Sciatic nerve (tissue), 2 donors: ENCODE results near the gene INPP4A. TPM values are rescaled to one million over a fixed set of nuclear protein-coding genes. Genes with fewer than 3 reads are reported as not detected.

Experiments
- ATAC-seq: fragments of 200-7000 bp; cut with Tn5 transposase; one replicate; pipeline ENCODE4 v1.9.1; 2020; ENCODE audit warnings: mild to moderate bottlenecking, moderate library complexity
- DNase-seq: peaks from one replicate; pipeline ENCODE4 v3.0.0-alpha.2; 2020; ENCODE audit warnings: low spot score
- intact Hi-C: fragments of 100-400 bp; cut with DNase I; formaldehyde crosslinking; loops from one replicate; pipeline ENCODE4 v1.14.2; 2022
- total RNA-seq: library from RNA; stranded (reverse); fragmentation: NEBNext Ultra II Directional; extraction: Animal tissue kit (Norgen Biotek cat#: 25700); gene quantifications from one replicate; pipeline ENCODE4 v1.2.1, GENCODE V29; 2021
- donor health status: DM: no; HTN: no; CAD: no.
- donor health status: DM: no; HTN: no; CAD: no.

INPP4A gene
- total RNA-seq, 1 donor from 2014 or later = 29.8 TPM

DNA sequence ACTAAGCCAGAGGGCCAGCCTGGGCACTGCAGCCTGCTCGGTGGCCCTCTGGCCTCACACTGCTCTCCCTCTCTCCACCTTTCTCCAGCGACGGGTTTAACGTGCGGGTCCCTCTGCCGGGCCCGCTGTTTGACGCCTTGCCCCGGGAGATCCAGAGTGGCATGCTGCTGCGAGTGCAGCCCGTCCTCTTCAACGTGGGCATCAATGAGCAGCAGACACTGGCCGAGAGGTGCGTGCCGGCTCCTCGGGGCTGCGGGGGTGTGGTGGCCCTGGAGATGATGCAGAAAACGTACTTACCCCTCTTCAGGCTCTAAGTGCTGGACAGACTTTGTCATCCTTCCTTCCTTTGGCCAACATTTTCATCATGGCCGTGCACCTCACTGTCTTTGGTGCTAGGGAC lies 121.3 kb downstream of the INPP4A start:
- intact Hi-C loops = no loop called here
- no peak for DNase-seq

DNA sequence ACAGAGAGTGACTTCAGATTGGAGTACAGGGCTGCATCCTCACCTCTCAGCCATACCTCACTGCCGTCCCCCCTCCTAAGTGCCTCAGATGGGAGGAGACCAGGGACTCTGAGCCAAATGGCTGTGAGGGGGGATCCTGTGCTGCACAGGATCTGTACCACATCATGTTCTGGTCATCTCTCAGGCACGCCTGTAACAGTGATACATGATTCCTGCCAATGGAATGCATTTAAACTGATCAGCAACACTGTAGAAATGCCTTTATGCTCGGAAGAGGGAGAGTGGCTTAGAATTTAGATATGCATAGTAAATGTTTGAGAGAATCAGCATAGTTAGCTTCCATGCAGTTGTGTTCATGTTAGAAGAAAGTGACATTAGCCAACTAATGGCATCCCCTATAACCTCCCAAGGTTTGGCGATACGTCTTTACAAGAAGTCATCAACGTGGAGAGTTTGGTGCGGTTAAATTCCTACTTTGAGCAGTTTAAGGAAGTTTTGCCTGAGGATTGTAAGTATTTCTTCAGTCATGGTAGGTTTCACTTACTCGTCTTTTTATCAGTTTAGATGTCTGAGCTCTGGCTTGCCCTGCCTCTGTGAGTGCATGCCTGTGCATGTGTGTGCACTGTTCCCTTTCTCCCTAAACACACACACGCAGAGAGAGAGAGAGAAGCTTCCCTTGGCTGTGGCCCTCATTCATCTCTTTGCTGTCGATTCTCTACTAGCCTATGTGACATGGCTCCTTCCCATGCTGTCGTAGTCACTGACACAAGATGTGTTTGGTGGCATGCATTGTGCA lies 123.7 kb downstream of the INPP4A start:
- intact Hi-C loops = no loop called here
- ATAC-seq = no peak
- no peak for DNase-seq

More for the DNA sequence above, 121.3 kb downstream of the INPP4A start:
- ATAC-seq = no peak

DNA sequence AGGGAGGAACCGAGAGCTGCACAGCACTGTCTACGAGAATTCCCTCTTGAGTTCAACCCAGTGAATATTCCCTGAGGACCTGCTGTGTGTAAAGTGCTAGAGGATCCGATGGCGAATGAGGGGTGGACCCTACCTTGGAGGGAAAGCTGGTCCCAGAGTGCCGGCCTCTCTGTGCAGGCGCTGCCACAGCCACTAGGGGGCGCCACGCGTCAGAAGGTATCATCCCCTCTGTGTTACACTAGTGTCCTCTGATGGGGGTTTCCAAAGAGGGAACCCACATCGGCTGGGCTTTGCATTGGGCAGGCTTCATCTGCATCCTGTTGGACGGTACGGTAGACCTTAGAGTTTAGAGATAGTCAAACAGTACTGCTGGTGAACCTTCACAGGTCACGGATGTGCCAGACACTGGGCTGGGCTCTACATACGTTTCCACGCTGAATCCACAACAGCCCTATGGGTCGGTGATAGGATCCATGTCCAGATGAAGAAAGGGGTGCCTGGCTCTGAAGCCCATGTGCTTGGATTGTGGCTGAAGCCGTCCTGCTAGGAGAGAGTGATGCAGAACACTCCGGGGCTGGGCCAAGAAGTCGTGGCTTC lies 124.6 kb downstream of the INPP4A start:
- intact Hi-C loops = no loop called here
- DNase-seq (peak; percentile 80), ATAC-seq (peak; percentile 35)

DNA sequence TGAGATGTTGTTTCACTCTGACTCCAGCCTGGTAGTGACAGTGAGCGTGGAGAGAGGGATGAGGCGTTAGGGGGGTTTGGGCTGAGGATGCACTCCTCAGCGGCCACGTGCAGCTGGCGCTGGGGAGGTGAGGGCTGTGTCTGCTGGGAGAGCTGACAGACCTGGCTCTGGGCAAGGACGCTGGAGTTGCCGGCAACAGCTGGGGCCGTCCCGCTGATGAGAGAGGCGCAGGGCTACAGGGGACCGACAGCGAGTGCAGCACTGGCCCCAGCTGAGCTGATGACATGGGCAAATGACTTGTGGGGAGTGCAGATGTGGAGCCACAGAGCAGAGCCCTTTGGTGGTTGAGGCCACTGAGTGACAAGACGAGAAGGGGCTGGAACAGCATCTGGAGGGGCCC lies 125.3 kb downstream of the INPP4A start:
- ATAC-seq (no peak), DNase-seq (no peak)
- intact Hi-C loops = no loop called here

DNA sequence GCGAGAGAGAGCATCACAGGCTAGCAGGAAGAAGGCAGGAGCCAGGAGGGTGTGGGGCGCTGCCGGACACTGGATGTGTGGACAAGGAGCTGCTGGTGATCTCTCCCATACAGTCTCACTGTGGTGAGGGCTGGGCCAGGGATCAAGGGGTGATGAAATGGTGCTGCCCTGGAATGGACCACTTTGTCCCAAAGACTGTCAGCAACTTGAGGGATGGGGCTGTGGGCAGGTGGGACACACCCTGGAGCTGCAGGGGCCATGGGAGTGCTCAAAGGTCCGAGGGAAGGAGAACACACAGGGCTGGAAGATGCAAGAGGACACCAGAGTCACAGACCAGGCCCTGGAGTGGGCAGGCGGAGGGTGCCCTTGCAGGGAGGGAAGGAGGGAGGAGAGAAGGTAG lies 125.7 kb downstream of the INPP4A start:
- ATAC-seq (no peak), DNase-seq (no peak)
- intact Hi-C loops = no loop called here

DNA sequence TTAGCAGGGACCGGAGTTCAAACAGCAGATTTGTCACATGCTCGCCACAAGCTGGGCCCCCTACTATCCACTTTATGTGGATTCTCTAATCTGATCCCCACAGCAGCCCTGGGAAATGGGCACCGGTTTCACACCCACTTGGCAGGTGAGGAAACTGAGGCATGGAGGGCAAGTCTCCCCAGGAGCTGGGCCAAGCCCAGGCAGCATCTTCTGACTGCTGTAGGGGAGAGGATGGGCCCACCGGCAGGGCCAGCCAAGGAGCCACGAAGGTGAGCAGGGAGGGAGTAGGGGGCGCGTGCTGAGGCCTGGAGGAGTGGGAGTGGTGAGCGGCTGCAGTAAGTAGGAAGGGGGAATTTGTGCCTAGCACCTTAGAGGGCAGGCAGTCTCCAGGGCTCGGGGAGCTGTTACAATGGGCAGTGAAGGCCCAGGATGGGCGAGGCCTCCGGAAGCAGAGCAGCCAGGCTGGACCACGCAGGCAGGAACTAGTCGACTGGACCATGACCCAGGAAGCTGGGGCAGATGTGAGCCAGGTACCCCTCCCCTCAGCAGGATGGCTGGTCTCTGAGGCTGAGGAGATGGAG lies 126.6 kb downstream of the INPP4A start:
- intact Hi-C loops = no loop called here
- no peak for ATAC-seq

DNA sequence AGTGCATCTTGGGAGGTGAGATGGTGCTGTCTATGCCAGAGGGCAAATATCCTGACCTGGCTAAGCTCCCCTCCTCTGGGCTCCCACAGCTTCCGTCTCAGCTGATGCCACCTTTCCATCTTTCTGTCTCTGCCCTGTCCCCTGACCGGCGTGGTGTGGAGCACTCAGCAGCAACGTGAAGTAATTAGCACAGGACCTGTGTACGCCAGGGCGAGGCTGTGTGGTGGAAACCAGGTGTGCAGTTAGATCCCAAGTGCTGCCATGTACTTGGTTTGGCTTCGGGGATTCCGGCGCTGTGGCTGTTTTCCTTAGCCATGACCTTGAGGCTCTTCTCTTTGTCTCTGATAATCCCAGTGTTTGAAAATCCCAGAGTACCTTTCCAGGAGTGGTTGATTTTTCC lies 127.1 kb downstream of the INPP4A start:
- DNase-seq (no peak), ATAC-seq (no peak)
- intact Hi-C loops = no loop called here

More for the DNA sequence above, 126.6 kb downstream of the INPP4A start:
- DNase-seq = no peak

DNA sequence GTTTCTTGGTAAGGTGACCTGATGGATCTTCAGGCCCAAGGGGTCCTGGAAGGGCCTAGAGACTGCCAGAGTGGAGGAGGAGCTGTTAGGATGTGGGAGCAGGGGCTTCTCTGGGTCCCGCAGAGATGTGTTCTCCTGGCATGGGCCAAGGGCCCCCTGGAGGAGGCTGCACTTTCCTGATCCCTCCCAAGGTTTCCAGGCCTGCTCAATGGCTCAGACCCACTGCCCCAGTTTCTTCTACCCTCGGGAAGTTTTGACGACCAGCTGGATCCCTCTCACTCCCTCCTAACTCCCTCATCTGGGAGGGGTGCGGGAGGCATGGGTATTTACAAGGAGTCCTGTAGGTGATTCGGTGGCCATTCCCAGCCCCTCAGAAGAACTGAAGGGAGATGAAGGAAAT lies 127.6 kb downstream of the INPP4A start:
- intact Hi-C loops = no loop called here
- DNase-seq = no peak
- ATAC-seq = no peak

DNA sequence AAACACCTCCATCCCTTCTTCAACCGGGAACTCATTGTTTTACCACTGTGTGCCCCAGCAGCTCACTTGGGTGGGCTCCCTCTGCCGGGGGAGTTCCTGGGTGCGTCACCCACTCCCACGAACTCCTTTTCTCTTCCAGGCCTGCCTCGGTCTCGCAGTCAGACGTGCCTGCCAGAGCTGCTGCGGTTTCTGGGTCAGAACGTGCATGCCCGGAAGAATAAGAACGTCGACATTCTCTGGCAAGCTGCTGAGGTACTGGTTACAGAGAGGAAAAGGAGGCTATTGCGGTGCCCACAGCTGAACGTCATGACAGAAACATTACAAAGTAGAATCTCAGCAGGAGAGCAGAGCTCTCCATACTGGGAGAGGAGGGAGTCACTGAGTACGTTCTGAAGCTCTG lies 128.0 kb downstream of the INPP4A start:
- ATAC-seq = no peak

DNA sequence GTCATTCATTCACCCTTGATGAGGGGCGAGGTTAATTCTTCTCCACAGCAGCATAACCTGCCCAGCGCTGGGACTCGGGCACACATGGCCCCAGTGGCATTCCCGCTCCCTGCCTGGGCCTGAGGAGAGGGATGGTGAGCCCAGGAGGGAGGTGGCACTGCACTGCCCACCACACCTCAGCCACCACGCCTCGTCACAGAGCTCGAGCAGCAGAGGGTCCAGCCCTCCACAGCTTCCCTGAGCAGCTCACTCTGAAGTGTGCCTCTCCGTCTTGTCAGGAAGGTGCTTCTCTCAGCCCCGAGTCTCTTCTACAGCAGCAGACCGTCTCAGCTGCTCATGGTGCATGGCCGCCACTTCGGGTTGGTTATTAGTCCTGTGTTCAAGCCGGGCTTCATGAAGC lies 128.8 kb downstream of the INPP4A start:
- intact Hi-C loops = no loop called here

More for the DNA sequence above, 128.0 kb downstream of the INPP4A start:
- peak; percentile 33 for DNase-seq
- intact Hi-C loops = no loop called here

DNA sequence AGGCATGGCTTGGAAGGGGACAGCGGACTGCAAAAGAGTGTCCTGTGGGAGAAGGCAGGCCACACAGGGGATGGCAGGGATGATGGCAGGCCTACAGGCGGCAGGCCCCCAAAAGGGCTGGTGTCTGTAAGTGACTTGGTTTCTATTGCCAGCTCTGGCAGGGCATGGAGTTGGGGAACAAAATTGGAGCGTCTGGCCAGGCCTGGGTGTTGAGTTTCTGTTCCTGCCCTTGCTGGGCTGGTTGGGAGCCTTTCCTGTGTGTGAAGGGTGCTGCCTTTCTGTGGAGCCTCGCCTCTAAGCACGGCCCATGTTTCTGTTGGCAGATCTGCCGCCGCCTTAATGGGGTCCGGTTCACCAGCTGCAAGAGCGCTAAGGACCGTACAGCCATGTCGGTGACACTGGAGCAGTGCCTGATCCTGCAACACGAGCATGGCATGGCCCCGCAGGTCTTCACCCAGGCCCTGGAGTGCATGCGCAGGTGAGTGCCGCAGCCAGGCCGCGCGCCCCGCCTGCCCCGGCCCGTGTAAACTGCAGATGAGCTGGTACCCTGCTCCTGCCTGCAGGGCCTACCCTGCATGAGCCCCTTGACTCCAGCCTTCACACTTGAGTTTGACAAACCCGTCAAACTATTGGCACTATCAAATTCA lies 132.1 kb downstream of the INPP4A start:
- intact Hi-C loops = no loop called here
- DNase-seq (no peak), ATAC-seq (no peak)

More for the DNA sequence above, 128.8 kb downstream of the INPP4A start:
- no peak for DNase-seq
- no peak for ATAC-seq

DNA sequence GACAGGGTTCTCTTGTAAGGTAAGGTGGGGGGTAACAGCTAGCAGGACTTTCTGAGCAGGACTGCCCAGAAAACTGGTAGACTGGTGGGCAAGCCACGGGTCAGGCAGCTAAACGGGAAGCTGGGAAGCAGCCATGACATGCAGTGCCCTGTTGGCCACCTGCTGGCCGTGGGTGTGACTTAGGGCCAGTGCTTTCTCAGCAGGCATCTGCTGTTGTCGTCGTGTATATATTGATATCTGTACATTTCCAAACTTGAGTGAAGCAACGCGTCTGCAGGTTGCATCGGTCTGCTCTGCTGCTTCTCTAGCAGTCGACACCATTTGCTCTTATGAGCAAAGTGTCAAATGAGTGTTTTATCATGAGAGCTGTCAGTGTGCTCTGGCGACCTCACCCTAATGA lies 132.7 kb downstream of the INPP4A start:
- intact Hi-C loops = no loop called here
- ATAC-seq = no peak
- no peak for DNase-seq

DNA sequence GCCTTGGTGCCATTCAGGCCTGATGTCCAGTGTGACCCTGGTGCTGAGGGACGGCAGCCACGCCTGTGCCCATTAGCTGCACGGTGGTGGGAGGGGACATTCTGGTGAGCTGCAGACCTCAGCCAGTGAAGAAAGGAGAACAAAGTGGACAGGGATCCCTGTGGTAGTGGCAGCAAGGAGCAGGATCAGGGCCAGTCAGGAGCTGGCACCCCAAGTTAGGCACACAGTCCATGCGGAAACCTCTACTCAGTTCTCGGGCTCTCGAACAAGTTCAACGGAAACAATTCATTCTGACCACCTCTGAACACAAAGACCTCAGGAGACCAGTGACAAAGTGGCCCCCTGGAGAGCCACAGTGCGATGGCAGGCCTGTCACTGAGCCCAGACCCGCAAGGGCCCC lies 133.6 kb downstream of the INPP4A start:
- intact Hi-C loops = no loop called here
- ATAC-seq (no peak), DNase-seq (no peak)

DNA sequence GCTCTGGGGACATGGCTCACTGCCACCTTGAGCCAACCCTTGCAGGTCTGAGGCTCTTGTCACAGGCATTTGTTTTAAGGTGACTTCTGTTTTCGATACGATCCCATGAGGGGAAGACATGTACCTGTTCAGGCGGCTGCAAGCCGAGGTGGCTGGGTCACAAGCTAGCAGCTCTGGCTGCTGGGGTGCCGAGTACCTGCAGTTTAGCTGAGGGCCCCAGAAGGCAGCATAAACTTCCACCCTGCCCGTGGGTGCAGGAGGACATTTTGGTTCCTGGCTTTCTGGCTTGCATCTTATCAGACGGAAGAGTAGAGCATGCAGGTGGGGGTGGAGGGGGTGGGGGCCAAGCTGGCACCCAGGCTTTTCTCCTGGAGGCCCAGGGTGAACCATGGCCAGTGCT lies 135.3 kb downstream of the INPP4A start:
- intact Hi-C loops = no loop called here
- ATAC-seq (no peak), DNase-seq (no peak)

DNA sequence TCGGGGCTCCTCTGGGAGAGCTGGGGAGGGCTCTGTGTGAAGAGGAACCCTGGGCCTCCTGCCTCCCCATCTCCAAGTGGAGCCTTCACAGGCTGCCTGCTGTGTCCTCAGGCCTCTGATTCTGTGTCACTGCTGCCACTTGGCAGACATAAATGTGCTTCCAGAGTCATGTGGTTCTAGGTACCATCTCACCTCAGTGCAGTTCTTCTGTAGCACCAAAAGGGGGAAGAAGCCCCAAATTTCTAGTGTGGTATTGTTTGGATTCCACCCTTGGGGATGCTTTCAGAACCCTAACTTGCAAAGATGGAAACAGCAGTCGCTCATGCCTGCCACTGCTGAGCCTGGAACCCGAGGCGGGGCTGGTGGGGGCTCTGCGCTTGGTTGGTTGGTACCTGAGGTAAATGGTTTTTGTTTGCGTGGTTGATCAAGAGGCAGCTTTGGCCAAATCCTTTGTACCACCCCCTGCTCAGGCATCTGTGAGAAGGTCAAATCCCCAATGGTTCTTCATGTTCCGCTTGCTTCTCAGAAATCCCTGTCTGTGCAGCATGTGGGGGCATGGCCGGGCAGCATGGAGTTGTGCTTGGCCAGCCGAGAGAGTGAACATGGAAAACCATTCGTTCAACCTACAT lies 136.1 kb downstream of the INPP4A start:
- no peak for ATAC-seq
- DNase-seq = no peak
- intact Hi-C loops = no loop called here

DNA sequence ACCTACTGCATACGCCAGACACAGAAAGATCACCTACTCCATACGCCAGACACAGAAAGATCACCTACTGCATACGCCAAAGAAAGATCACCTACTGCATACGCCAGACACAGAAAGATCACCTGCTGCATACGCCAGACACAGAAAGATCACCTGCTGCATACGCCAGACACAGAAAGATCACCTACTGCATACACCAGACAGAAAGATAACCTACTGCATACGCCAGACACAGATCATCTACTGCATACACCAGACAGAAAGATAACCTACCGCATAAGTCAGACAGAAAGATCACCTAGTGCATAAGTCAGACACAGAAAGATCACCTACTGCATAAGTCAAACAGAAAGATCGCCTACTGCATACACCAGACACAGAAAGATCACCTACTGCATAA lies 137.9 kb downstream of the INPP4A start:
- no peak for ATAC-seq
- intact Hi-C loops = no loop called here
- DNase-seq = no peak

DNA sequence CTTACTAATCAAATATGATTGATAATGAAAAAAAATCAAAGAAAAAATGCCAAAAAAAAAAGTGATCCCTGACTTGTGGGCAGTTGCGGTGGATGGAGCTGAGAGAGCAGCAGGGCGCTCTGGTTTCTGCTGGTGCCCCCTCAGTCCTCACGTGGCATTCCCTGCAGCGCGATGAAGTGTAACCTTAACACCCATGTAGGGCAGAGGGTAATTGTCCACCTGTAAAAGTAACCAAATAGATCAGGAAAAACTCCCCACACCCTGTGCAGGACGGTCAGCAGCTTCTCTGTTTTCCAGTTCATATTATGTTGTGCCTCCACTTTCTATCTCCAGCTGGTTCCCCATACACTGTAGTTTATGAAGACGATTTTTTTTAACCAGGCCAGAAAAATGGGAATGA lies 138.6 kb downstream of the INPP4A start:
- intact Hi-C loops = no loop called here
- ATAC-seq (no peak), DNase-seq (no peak)

DNA sequence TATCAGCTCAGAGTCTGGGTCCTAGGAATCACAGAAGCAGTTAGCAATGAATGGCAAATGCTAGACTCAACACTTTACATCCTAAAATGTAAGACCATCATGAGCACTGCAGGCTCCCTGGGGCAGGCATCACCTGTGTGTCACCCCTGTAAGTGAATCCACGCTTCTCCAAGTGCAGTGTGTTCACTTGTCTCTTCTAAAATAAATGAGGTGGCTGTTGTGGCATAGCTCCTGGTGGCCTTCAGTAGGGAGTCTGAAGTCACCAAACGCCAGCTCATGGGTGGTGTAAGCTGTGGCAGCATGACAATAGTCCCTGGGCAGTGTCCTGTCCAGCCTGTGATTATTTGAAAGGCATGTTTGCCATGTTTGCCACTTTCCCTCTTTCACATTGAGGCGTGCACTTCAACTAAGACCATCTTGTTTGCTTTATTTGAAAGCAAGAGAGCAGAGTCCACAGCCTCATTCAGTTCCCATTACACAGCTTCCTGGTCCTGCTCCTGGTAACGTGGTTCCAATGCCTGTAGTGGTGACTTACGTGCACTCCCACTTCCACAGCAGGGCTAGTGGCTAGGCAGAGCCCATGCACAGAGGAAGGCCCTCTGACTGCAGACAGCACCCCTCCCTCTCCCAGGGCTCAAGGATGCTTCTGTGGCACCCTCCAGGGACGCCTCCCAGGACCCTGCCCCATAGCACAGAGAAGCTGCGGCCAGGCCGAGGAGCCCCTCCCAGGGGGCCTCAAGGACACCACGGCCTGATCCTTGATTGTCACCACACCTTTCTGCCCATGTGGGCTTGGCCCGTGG lies 139.4 kb downstream of the INPP4A start:
- ATAC-seq = no peak
- intact Hi-C loops = no loop called here
- no peak for DNase-seq

DNA sequence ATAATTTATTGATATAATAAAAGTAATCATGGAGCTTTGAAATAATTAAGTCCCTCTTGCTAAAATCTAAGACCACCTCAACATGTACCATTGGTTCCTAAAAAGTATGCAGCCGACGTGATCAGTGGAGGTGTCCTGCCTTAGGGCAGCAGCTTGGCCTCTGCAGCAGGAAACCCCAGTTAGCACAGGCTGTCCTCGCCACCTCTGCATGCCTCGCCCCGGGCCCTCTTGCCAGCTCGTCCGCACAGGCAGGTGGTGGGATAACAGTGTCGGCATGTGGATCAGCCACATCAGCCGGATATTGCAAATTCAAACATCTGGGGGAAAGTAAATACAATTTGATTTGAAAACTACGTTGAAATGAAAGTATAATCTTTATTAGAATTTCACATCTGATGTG lies 140.7 kb downstream of the INPP4A start:
- no peak for DNase-seq
- no peak for ATAC-seq
- intact Hi-C loops = no loop called here
